Measurements from ENCODE around the gene BCL6.
A peak's percentile ranks its signal among the peaks of the same experiment; 100 is the strongest.

Gene BCL6

DNA sequence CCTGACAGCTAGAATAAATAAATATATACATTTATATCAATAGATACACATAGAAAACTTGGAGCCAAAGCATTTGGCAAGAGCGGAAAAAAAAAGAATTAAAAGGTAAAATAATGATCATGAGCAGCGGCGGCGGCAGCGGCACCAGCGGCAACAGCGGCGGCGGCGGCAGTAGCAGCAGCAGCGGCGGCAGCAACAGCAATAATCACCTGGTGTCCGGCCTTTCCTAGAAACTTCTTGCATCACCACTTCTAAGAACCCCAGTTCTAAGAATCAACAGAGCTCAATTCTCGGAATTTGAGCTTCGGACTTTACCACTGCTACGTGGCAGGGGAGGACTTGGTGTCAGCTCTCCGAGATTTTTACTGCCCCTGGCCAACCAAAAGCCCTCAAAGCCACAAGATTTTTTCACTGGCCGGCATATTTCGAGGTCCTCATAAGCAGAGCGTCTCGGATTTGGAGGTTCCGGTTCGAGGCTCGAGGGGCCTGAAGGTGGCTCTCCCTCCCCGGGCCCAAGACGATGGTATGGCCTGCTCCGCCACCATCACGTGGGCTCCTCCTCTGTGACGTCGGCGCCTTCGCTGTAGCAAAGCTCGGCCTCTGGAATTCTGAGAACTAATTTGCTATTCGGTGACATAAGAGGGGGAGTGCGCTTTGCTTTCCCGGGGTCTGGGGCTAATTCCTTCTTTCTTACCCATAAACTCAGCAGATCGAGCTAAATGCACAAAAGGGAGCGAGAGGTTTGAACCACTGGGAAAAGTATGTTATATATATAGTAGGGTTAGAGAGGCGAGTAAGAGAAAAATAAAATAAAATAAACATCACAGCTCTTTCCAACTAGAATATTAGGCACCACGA, at the start of gene BCL6:
Gene BCL6, minus strand, starts transcription at position 268 of the 858 bp plus-strand sequence. CDS start 11,775 bp downstream, outside the sequence.
- H3K27ac Mint-ChIP-seq, result peak within 1 kb of the TSS; percentile 100
- peak within 1 kb of the TSS; percentile 95 to 96 for H3K4me3 Mint-ChIP-seq

DNA sequence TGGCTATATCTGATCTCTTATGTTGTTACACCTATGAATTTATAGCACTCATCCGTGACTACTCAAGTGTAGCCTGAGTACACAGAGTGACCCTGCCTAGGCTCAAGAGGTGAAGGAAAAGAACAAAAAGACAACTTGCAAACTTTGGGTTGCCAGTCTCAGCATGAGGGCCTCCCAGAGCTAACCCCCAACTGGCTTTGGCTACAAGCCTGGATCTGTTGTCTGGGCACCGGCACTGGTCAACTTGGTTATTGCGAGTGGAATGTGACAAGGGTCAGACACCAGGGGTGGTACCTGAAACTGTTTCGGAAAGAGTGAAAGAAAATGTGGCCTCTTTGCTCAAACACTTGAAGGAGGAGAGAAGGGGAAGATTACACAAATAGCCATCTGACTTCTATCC, 49.5 kb upstream of the BCL6 start:
- no peak overlapping the region for H3K4me3 Mint-ChIP-seq
- no peak for ATAC-seq (replicated peaks)
- H3K9me3 Mint-ChIP-seq, result peaks cover 0 to 4% of the 10 kb centered on the region in 2 donors
- peaks cover 24% of the 10 kb centered on the region in 2 donors for H3K4me1 Mint-ChIP-seq
- no peak for DNase-seq
- peaks cover 0 to 8% of the 10 kb centered on the region in 2 donors for H3K27me3 Mint-ChIP-seq
- H3K27ac Mint-ChIP-seq, result no peak overlapping the region
- no peaks in the 10 kb centered on the region for H3K36me3 Mint-ChIP-seq

More for the DNA sequence above, at the start of gene BCL6:
- ATAC-seq (replicated peaks) (peak; percentile 50 to 58), DNase-seq (peak; percentile 88)
- no peaks in the 10 kb centered on the region for H3K27me3 Mint-ChIP-seq
- no peaks in the 10 kb centered on the region for H3K9me3 Mint-ChIP-seq
- H3K4me1 Mint-ChIP-seq, result peaks cover 48 to 68% of the 10 kb centered on the region in 2 donors
- peaks cover 7 to 9% of the 10 kb centered on the region in 2 donors for H3K36me3 Mint-ChIP-seq

DNA sequence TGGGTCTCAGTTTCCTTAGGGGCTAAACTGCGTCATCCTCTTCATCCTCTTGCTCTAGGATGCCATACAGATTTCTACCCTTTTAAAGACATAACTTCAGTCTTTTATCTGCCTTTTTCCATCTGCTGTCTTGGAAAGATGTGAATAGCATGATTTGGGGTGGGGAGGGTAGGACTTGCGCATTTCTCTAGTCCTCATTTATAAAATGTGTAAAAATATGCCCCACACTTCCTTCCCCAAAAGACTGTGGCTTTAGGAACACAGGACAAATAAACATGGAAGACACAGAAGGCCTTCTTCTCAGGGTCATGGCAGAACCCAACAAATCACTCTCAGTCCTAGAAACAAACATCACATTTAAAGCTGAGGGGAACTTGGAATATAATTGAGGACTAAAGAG, 48.4 kb upstream of the BCL6 start:
- ATAC-seq (replicated peaks) (no peak), DNase-seq (no peak)
- no peak overlapping the region for H3K27ac Mint-ChIP-seq
- H3K9me3 Mint-ChIP-seq, result peaks cover 0 to 4% of the 10 kb centered on the region in 2 donors
- peaks cover 25 to 30% of the 10 kb centered on the region in 2 donors for H3K4me1 Mint-ChIP-seq
- no peaks in the 10 kb centered on the region for H3K36me3 Mint-ChIP-seq
- no peak overlapping the region for H3K4me3 Mint-ChIP-seq
- H3K27me3 Mint-ChIP-seq, result peaks cover 0 to 8% of the 10 kb centered on the region in 2 donors

DNA sequence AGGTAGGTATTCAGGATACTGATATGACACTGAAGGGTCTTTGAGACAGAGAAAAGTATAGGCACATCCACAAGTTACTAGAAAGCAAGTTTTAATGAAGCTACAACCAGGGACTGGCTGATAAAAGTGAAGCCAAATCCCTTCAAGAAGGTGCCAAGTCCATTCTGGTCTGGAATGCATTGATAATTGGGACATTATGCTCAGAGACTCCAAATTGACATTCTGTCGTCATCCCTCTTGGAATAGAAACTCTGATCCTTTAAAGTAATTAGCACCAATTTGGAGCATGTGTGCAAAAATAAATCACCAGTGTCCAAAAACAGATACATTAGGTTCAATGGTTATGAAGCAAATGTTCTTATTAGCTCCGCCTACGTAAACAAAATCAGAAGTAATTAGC, 47.3 kb upstream of the BCL6 start:
- Mint-ChIP-seq H3K36me3 (no peaks in the 10 kb centered on the region), H3K4me3 (no peak overlapping the region), H3K4me1 (peaks cover 19 to 27% of the 10 kb centered on the region in 2 donors), H3K9me3 (no peaks in the 10 kb centered on the region), H3K27ac (no peak overlapping the region), H3K27me3 (peaks cover 0 to 8% of the 10 kb centered on the region in 2 donors)
- no peak for DNase-seq
- ATAC-seq (replicated peaks), result no peak

DNA sequence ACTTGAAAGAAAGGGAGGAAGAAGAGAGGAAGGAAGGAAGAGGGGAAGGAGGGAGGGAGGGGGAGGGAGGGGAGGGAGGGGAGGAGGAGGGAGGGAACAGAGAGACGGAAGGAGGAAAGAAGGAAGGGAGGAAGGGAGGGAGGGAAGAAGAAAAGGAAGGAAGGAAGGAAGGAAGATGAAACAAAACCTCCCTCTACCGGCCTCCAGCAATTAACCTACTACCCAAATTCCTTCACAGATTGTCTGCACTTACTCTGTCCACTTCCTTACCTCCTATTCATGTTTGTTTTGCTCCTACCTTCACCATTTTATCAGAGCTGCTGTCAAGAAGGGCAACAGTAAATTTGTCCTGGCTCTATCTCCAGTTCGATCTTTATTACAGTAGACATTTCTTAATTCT, 44.6 kb upstream of the BCL6 start:
- no peak for ATAC-seq (replicated peaks)
- DNase-seq, result no peak
- Mint-ChIP-seq H3K9me3 (no peaks in the 10 kb centered on the region), H3K27me3 (peaks cover 0 to 6% of the 10 kb centered on the region in 2 donors), H3K36me3 (no peaks in the 10 kb centered on the region), H3K27ac (no peak overlapping the region), H3K4me1 (peaks cover 19 to 27% of the 10 kb centered on the region in 2 donors), H3K4me3 (no peak overlapping the region)

DNA sequence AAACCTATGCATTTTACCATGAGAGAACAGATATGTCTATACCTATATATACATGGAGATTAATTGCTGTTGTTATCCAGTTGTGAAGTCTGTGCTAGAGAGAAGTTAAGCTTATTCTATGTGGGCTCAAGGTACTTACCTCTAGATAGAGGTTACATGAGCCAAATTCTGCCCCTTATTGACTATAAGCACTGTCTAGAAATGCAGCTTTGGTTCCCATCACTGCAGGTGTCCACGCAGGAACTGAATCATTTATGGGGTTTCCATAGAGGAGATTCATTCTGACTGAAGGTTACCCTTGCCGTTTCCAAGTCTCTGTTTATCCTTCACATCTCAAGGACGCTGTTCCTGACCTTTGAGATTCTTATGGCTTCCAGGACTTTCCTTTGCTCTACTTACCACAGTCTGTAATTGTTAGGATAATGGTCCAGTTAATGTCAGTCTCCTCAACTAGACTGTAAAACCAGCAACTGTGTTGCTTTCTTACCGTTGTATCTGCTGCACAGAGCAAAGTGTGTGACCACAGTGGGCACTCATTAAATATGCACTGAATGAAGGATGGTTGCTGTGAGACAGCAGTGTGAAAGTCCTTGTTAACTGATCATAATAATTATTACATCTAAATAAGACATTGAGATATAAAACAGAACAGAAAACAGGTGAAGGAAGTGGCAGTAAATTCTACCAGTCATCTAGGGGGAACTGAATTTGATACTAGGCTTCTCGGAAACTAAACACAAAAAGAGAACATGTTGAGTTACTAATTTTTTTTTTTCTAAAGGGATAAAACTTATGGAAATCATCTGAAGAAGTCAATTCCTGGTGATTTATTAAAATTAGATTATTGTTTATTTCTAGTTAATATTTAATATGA, 44.0 kb upstream of the BCL6 start:
- ATAC-seq (replicated peaks), result peak; percentile 82 to 89
- Mint-ChIP-seq H3K27ac (peak overlapping the region; percentile 1), H3K27me3 (peaks cover under 1 to 4% of the 10 kb centered on the region in 2 donors), H3K4me1 (peaks cover 19 to 27% of the 10 kb centered on the region in 2 donors), H3K9me3 (no peaks in the 10 kb centered on the region), H3K36me3 (no peaks in the 10 kb centered on the region), H3K4me3 (no peak overlapping the region)
- DNase-seq, result no peak

DNA sequence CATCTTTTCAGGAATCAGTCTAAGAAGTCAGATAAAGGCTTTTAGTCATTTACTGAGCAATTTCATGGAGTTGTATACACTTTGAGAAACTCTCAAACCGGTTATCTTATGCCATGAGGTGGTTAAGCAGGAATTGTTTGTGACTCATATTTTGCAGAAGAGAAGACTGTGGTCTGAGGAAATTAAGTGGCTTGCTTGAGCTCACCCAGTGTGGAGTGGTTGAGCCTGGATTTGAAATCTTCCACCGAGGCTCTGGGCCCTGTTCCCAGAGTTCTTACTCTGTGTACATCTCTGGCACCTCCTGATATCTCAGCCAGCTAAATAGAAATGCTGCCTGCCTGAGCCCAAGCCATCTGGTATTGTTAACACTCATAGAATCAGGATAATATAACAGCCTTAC, 37.8 kb upstream of the BCL6 start:
- ATAC-seq (replicated peaks) (no peak), DNase-seq (no peak)
- H3K4me3 Mint-ChIP-seq, result no peak overlapping the region
- H3K27ac Mint-ChIP-seq, result no peak overlapping the region
- no peaks in the 10 kb centered on the region for H3K36me3 Mint-ChIP-seq
- H3K4me1 Mint-ChIP-seq, result peaks cover 2 to 5% of the 10 kb centered on the region in 2 donors
- peaks cover 6 to 9% of the 10 kb centered on the region in 2 donors for H3K27me3 Mint-ChIP-seq
- peaks cover 0 to 4% of the 10 kb centered on the region in 2 donors for H3K9me3 Mint-ChIP-seq

DNA sequence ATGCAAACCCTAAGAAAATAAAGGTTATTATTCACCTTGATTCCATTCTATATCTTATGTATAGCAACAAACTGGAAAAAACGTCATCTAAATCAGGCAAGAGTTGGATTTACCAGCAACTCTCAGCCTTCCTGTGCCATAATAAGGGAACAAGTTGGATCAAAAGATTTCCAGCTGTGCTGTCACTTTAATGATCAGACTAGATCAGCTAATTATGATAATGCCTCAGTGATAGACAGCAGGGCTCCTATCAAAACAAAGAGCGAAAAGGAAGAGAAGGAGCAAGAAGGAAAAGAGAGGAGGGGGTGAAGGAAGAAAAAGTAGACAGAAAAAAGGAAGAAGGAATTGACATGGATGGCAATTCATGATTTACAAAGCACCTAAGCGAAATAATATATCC, 36.7 kb upstream of the BCL6 start:
- H3K4me1 Mint-ChIP-seq, result peaks cover 13% of the 10 kb centered on the region in 2 donors
- H3K27ac Mint-ChIP-seq, result no peak overlapping the region
- no peaks in the 10 kb centered on the region for H3K36me3 Mint-ChIP-seq
- no peak for ATAC-seq (replicated peaks)
- no peak overlapping the region for H3K4me3 Mint-ChIP-seq
- DNase-seq, result no peak
- H3K27me3 Mint-ChIP-seq, result peaks cover 6 to 9% of the 10 kb centered on the region in 2 donors
- H3K9me3 Mint-ChIP-seq, result peaks cover 0 to 4% of the 10 kb centered on the region in 2 donors

DNA sequence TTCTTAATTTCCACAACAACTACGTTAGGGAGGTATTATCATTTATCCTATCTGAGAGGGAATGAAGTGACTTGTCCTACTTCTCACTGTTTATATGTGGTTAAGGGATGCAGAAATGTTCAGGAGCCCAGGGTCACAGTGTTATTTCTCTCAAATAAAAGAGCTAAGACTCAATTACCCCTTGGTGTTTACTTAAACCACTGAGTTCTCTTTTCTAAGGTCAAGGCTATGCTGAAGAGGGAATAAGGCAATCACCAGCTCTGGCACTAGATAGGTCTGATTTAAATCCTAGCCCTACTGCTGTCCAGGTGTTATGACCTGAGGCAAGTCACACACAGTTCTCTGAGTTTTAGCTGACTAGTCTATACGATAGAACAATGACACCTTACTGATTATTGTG, 35.7 kb upstream of the BCL6 start:
- no peaks in the 10 kb centered on the region for H3K36me3 Mint-ChIP-seq
- H3K27ac Mint-ChIP-seq, result no peak overlapping the region
- no peak overlapping the region for H3K4me3 Mint-ChIP-seq
- H3K9me3 Mint-ChIP-seq, result peaks cover 0 to 4% of the 10 kb centered on the region in 2 donors
- DNase-seq (no peak), ATAC-seq (replicated peaks) (no peak)
- peaks cover 4 to 6% of the 10 kb centered on the region in 2 donors for H3K27me3 Mint-ChIP-seq
- H3K4me1 Mint-ChIP-seq, result peaks cover 14 to 16% of the 10 kb centered on the region in 2 donors

DNA sequence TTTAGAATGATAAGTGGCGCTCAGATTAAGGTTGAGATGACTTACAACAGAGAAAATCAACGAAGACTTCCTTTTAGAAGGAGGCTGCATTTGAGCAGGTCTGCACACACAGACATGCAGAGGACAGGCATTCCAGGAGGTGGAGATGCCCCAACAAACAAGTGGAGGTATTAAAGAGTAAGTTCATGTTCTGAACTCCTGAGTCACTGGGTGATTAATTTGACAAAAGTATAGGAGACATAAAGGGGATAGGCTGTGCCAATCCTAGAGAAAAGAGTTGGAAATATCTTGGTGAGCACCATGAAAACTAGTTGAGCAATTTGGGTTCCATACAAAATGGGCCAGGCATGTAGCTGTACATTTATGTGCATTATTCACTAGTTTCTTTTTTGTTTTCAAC, 33.5 kb upstream of the BCL6 start:
- ATAC-seq (replicated peaks) (no peak), DNase-seq (no peak)
- H3K9me3 Mint-ChIP-seq, result no peaks in the 10 kb centered on the region
- peaks cover 21 to 23% of the 10 kb centered on the region in 2 donors for H3K4me1 Mint-ChIP-seq
- H3K27ac Mint-ChIP-seq, result no peak overlapping the region
- H3K36me3 Mint-ChIP-seq, result no peaks in the 10 kb centered on the region
- peaks cover under 1 to 4% of the 10 kb centered on the region in 2 donors for H3K27me3 Mint-ChIP-seq
- no peak overlapping the region for H3K4me3 Mint-ChIP-seq

DNA sequence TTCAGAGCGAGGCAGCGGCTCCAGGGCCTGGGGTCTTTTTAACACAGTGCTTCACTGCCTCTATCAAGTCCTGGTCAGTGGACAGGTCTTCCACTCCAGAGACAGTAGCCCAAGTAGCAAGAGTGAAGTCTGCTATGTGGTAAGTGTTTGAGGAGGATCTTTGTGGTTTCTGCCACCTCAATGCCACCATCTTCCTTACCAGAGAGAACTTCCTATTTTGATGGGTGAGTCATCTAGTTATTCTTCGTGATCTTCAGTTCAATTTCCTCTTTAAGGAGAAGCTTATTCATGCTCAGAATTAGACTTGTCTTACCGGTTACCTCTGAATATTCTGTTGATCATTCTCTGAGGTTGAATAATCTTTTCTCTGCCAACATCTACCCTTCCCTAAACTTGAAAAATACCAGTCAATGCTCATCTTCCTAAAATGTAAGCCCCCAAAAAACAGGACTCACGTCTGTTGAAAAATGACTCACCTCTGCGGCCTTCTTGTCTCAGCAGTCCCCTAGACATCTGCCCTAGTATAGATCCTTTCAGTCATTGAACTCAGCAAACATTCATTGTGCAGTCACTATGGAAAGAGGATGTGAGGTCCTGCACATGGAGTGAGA, 32.2 kb upstream of the BCL6 start:
- DNase-seq, result peak; percentile 46
- H3K4me3 Mint-ChIP-seq, result peak overlapping the region; percentile 30 to 34

DNA sequence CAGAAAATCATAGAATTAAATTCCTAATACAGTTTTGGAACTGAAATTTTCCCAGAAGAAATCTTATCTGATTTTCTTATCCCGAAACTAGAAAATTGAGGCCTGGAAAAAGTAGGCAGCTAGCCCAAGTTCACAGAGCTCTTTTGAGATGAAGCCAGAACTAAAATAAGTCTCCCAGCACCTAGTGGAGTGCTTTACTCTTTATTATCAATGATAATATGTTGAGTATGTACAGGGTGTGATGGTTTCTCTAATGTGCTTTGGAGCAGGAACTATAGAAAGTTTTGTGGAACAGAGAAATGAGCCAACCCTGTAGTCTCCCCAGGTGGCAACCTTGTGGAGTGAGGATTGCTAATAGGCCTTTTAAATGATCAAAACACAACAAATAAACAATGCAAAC, 30.3 kb upstream of the BCL6 start:
- Mint-ChIP-seq H3K9me3 (no peaks in the 10 kb centered on the region), H3K36me3 (no peaks in the 10 kb centered on the region), H3K27me3 (no peaks in the 10 kb centered on the region), H3K4me3 (no peak overlapping the region), H3K27ac (no peak overlapping the region), H3K4me1 (peaks cover 29 to 40% of the 10 kb centered on the region in 2 donors)
- no peak for ATAC-seq (replicated peaks)
- DNase-seq, result no peak

More for the DNA sequence above, 32.2 kb upstream of the BCL6 start:
- Mint-ChIP-seq H3K27ac (peak overlapping the region; percentile 92), H3K36me3 (no peaks in the 10 kb centered on the region), H3K4me1 (peaks cover 28 to 33% of the 10 kb centered on the region in 2 donors), H3K27me3 (peaks cover 0 to 4% of the 10 kb centered on the region in 2 donors), H3K9me3 (no peaks in the 10 kb centered on the region)
- peak; percentile 82 to 84 for ATAC-seq (replicated peaks)

DNA sequence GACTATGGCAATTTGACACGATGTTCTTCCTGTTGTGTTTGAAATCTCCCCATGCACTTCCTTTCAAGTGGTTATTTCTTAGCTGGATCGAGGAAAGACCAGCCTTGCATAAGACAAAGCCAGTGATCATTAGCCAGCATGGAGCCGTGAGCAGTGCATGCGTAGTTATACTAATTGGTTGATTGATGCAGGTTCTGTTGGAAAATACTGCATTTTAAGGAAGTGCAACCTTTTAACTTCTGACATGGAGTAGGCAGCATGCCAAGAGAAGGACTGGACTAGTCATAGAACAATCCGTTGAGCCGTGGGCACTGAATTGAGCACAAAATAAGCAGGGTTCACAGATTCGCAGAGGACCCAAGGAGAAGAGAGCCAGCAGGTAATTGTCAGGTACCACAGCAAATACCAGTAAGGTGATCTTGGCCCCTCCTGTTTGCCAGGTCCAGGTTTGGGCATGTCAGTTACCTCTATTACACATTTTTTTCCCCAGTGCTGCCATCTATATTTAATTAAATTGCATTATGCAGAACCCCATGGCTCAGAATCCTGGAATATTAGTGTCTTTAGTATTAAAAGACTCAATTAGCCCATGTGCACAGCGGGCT, 29.0 kb upstream of the BCL6 start:
- Mint-ChIP-seq H3K36me3 (no peaks in the 10 kb centered on the region), H3K4me1 (peaks cover 41 to 53% of the 10 kb centered on the region in 2 donors), H3K27ac (peak overlapping the region; percentile 68), H3K27me3 (no peaks in the 10 kb centered on the region), H3K9me3 (no peaks in the 10 kb centered on the region), H3K4me3 (peak overlapping the region; percentile 33 to 38)
- peak; percentile 22 for DNase-seq
- ATAC-seq (replicated peaks), result peak; percentile 16 to 22

Data from stimulated activated naive B cell treated with anti-CD40 and anti-IgM and Interleukin-4, amounts not matched to agents 10 μg/mL and 1 μg/mL and 100 μg/mL, for 72 hours (primary cell).